GM19025 (cell line): ENCODE results near the gene METTL25.

Experiments
- ATAC-seq: cut with Tn5 transposase; IDR thresholded peaks from one replicate; pipeline ENCODE4 v1.9.1; 2021; ENCODE audit warnings: mild to moderate bottlenecking, low read depth, moderate library complexity; ENCODE audit not compliant: unreplicated experiment

Gene METTL25

DNA sequence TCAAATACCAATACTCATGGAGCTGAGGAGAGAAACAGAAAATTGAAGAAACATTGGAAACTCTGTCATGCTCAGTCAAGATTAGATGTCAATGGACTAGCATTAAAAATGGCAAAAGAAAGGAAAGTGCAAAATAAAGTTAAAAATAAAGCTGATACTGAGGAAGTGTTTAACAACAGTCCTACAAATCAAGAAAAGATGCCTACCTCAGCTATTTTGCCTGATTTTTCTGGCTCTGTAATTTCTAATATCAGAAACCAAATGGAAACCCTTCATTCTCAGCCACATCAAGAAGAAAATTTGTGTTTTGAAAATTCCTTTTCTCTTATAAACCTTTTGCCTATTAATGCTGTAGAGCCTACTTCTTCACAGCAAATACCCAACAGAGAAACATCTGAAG, 40.5 kb downstream of the METTL25 start:
- no peak for ATAC-seq

DNA sequence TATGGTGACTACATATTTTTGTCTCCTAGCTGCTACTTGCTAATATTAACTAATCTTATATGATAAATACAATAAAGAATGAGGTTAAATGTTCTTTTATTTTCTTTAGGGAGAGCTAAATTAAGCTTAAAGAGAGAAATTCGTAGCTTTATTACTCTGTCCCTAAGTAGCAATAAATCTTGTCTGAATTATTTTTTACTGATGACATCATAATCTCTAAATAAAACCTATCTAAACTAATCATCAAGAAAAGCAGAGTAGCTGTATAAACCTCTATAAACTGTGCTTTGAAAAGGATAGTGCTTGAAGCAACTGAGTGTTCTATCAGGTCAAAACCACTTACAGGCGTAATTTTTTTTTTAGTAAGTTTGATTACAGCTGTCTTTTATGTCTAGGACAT, 42.5 kb downstream of the METTL25 start:
- no peak for ATAC-seq

DNA sequence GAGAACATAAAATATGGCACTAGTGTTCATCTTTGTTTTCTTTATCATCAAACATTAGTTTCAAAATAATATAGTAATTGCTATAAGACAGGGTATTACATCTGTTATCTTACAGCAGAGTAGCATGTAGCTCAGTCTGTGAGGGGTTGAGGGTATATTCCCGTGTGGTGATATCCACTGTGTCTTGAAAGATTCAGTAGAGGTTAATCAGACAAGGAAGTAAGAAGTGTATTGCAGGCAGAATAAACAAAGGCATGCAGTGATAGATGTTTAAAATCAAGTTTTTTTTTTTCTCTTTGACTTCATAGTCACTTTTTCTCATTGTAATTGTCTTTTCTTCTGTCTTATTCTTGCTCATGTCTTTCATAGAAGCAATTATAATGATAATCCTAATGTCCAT, 48.3 kb downstream of the METTL25 start:
- no peak for ATAC-seq

DNA sequence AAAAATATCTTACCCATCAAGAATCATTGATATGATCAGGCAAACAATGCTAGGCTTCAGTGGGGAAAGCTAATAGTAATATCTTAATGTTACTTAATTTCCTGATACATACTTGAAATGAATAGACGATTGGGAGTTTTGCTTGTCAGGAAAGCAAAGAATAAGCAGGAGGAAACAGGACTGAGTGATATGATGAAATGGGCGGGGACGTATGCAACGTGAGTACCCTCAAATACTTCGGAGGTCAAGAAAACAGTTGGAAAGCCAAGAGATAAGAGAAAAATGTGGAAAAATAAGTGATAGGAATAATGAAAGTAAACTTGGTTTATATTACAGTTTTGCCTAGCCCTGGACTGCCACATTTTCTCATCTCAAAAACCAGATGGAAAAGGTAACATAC, 49.2 kb downstream of the METTL25 start:
- ATAC-seq = no peak

DNA sequence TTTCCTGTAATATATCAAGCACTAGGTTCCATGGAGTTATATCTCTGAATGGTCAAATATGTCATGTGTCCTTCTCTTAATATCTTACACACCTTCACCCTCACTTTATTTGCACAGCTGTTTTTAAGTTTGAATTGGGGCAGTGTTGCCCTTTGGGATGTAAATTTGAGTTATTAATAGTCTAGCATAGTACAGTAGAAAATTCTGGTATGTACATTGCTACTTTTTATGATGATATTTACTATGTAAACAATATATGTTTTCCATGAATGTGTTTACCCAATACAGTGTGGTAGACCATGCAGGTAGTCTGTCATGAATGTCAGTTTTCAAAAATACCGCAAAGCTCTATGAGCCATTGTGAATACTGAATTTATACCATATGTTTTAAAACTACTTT, 50.5 kb downstream of the METTL25 start:
- ATAC-seq = no peak

DNA sequence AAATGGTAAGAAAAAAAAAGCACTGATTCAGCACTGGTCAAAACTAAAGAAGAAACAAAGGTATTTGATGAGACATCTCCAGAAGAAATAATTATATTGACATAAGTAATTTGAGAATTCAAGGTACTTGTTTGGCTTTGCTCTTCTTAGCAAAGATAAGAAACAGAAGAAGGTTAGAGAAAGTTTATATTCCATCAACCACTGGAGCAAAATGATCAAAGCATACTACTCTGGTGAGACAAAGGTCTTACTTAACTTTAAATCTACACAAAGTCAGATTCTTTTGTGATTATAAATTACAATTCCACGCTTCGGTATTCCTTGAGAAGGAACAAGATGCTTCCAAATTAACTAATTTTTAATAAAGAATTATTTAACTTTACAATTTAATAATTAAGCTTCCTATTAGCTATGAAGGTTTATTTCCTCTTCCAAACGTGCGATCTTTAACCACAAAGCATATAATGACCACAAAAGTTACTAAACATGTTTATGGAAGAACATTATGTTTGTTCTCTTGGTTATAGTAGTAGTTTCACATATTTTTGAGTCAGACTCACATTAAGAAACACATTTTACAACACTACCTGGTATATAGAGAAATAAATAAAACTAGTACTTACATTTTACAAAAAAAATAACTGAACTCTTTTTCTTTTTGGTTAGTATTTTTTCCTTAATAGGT, 53.4 kb downstream of the METTL25 start:
- ATAC-seq = no peak

DNA sequence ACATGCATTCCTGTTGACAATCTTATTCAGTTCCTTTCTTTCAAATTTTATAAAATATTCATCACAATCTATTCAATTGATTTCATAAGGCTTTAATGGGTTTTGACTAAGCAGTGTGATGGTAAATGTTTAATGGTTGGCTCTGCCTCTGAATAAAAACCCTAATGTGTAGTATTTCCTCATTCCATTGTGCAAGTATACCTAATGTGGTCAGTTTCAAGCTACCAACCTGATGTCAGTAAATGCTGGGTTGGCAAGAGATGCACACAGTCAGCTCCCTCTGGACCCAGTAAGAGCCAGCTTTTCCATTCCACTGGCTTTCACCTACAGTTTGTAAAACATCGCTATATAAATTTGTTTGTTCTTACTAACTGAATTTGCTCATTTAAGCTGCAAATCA, 53.9 kb downstream of the METTL25 start:
- no peak for ATAC-seq

DNA sequence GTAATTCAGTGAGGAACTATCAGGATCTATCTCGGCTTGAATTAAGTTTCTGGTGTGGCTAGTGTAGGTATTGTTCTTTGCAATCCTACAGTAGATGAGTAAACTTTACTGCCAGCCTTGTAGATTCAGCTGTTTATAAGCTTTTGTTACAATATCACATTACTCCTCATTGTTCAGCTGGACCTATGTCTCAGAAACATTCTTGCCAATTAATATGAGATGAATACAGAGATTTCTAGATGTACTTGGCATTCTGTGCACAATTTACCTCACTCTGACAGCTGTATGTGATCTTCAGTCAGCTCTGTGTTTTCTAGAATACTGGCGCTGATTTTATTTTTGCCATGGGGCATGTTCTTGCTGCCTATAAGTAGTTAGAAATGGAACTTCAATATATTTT, 55.7 kb downstream of the METTL25 start:
- no peak for ATAC-seq

DNA sequence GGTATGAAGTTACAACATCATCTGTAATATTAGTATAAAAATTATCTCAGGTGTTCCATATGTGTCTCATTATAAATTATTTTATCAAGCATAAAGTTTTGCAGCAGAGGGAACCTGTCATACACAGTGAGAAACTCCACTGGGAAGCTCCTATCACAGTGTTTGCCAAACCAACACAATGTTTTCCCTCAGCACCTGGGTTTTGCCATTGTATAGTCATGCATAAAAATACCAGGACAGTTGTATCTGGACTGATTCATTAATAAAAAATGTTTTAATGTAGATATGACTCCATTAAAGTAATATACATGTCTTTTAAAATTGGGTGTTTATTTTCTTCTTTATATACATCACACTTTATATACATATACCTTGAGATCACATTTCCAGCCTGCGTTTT, 56.6 kb downstream of the METTL25 start:
- ATAC-seq = no peak

DNA sequence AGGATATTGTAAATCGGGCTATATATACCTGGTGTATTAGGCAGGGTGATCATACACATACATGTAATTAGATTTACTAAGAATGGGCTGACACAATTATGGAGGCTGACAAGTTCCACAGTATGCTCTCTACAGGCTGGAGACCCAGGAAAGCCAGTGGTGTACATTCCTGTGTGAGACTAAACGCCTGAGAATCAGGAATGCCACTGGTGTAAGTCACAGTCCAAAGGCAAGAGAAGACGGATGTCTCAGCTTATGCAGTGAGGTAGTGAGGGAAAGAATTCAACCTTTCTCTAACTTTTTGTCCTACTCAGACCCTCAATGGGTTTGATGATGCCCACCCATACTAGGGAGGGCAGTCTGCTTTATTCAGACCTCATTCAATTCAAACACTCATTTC, 57.1 kb downstream of the METTL25 start:
- ATAC-seq = no peak

DNA sequence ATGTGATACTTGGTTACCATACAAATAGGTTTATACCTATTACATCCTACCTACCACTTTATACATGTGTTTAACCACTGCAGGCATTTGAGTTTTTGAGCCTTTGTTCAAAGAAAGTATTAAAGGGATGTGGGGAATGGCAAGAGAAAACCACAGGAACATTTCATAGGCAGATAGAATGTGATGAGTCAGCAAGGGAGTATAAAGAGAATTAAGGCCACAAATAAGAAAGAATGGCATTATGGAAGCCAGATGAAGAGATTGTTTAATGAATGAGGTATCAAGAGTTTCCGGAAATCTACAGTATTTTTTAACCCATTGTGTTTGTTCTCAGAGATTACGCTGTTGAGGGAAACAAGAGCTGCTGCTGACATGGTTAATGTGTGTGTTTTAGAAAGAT, 66.9 kb downstream of the METTL25 start:
- ATAC-seq = no peak

DNA sequence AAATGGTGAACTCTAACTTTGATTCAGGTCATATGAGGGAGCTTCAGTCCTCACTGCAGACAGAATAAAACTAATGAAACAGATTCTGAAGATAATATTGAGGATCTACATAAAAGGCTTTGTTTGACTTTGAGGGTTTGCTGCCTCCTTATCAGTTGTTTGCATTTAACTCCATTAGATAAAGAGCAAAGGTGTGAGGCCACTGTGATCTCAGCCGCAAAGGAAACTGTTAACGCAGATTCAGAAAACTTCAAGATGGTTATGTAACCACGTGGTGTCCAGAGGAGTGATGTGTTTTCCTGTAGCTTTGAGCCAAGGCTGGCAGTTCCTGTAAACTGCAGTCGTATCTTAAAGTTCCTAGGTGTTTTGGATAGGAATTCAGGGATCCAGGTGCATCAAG, 67.8 kb downstream of the METTL25 start:
- ATAC-seq = no peak

DNA sequence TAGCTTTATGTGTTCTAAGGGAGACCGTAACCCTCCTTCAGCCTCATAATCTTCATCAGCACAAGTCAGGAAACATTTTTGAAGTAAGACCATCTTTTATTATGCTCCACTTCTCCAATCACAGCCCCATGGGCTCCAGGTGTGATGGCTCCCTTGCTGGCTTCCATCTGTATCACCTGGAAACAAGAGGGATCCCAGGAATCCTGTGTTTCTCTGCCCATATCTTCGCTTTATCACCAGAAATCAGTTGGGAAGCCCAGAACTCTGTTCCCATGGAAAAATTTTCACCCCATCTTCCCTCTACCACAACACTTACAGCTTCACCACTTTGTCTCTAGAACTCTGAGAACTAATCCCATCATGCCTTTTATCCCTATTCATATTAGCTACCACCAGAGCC, 68.3 kb downstream of the METTL25 start:
- no peak for ATAC-seq

DNA sequence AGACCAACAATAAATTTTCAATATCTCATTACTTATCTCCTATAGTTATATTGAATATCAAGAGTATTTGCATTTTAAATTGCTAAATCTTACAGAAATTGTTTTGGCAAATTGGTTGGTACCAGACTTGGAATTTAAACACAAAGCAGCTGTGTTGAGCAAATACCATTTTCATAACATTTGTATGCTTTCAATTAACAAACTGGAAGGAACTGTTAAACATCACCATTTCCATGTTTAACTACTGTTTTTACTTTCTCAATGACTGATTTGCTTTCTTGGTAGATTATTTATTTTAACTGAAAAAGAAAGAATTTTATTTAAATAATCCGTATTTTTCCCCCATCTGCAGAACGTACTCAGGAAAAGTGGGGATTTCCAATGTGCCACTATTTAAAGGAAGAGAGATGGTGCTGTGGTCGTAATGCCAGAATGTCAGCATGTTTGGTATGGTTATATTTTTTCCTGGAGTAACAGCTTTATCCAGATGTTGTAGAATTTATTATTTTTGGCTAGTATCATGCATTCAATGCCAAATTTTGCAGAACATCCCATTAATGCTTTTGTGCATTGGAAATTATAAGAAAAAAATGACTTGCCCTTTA, 72.3 kb downstream of the METTL25 start:
- ATAC-seq = no peak

DNA sequence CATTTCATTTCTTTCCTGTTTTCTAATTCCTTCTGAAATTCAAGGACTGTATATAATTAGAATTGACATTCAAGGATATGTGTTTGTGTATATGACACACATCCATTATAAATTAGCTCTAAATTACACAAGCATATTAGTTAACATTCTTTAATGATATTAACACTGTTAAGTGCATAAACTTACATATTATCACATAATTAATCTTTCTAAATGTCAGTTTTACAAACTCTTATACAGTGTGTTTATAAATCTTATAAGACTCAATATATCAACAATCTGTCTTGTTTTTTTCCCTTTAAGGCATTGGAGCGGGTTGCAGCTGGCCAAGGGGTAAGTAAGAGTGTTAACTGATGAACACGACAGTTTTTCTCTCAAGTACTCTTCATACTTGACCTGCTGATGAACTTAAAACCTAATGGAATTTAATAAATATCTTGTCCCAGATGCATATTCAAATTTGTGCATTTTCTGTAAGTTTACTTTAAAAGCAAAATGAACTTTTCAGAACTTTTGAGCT, 76.1 kb downstream of the METTL25 start:
- ATAC-seq = no peak

DNA sequence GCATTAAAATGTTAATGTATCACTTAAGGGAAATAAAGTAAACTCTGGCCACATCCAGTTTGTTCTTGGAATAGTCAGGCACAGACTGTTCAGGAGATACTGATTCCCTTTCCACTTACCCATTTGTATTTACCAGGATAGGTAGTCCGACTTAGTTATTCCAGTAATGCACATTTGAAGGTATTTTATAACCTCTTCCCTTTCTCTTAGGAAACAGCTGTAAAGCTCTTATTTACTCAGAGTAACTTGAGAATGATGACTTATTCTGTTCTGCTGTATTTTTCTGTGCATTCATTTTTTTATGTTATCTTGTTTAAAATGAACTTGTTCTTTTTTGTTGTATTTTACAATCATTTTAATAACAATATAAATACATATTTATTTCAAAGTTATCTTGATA, 78.0 kb downstream of the METTL25 start:
- ATAC-seq = no peak

DNA sequence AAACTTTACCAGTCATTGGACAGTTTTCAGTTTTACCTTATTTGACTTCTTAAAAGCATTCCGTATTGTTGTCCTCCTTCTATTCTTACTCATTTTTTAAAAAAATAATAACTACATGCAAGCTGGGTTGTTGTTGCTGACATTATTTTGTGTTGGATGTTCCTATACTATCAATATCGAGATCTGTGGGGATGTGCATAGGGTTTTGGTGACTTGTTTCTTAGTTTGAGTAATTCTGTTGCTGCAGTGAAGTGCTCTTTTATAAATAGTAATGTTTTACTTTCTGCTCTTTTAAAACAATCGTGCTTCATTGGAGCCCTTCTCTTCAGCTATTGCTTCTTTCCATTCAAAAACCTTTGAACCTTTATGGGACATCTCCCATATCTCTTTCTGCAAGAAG, 79.4 kb downstream of the METTL25 start:
- ATAC-seq = no peak

DNA sequence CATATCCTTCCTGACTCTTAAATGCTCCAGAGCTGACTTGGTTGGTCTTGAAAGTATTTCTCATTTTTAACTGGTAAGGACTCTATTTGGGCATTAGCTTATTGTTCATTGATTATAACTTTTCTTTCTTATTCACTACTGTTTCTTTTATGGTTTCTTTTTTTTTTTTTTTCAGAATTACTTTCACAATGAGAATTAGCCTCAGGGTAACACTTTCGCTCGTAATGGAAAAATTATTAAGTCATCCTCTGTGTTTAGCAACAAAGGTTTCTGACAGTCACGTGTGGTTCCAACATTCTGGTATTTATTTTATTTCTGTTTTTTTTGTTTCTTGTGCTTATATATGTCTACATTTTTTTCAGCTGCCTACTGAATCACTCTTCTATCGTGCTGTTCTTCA, 80.0 kb downstream of the METTL25 start:
- no peak for ATAC-seq

DNA sequence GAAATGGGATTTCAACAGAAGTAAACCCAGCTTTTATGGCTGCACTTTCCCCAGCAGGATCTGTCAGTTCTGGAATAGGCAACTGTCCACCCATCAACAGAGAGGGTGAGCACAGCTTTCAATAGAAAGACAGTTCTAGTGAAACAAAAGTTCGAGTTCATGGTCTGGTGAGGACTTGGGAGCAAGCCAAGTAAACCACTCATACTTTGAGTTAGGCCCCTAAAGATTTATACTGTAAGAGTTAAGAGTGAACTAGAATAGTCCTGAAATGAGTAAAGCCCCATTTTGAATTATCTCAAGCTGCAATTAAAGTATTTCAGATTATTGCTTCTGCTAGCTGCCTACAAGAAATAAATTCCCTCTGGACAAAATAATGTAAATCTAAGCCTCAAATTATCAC, 82.6 kb downstream of the METTL25 start:
- ATAC-seq = no peak

DNA sequence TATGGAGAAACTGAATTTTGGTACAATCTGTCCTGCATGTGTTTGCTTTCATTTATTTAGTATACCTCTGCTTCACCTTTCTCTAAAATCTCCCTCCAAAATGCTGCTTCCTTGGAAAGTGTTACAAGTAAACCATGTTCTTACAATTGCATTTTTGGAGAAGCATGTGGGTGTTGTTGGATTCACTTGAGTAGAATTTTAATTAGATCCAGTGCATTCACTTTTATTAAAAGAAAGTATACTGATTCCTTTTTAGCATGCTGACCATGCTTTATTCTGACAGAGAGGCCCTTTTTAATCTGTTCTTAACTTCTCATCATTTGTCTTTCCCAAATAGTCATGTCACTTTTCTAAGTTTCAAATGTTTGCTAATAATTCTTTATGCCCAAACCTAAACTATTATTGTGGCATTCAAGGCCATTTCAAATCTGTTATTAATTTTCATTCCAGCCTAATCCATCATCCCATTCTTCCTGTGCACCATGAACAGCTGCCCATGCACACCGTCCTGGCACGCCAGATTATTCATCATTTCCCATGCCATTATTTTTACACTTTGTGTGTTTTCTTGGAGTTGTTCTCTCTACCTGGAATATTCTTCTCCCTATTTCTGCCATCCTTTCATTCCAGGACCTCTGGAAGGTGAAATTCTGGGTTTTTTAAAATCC, 90.7 kb downstream of the METTL25 start:
- ATAC-seq = no peak

DNA sequence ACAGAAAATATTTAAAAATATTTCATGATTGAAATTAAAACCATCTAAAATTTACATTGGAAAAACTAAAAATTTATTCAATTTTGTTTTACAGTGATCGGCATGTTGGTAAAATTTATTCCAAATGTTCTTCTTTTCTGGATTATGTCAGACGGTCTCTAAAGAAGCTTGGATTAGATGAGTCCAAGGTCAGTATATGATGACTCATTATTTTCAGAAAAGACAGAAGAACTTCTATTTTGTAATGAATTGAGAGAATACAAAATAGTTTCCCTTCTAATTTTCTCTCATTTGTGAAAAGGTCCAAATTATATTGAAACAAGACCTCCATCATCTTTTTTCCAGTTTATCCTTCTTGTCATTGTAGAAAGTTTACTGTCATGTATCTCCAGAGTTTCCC, 98.3 kb downstream of the METTL25 start:
- no peak for ATAC-seq

DNA sequence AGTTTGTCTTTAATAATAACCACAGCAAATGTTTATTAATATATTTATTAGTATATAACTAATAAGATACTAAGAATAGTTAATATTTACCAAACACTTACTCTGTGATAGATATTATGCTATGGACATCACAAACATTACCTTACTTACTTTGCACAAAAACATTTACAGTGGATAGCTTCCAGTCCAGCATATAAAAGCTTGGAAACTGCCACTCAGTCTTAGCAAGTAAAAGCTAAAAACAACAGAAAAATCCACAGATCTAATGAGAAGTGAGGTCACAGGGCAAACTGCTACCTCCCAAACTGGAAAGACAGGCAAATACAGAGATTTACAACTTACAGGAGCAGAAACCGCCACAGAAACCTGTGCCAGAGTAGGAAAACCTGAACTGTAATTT, 99.8 kb downstream of the METTL25 start:
- no peak for ATAC-seq
